GM18498 (cell line): ENCODE data around the gene MAN1A2.

ENCODE experiments used
- ATAC-seq: cut with Tn5 transposase; IDR thresholded peaks from one replicate; pipeline ENCODE4 v1.9.1; 2021; ENCODE audit warnings: mild to moderate bottlenecking, moderate library complexity; ENCODE audit not compliant: unreplicated experiment

Gene MAN1A2

DNA sequence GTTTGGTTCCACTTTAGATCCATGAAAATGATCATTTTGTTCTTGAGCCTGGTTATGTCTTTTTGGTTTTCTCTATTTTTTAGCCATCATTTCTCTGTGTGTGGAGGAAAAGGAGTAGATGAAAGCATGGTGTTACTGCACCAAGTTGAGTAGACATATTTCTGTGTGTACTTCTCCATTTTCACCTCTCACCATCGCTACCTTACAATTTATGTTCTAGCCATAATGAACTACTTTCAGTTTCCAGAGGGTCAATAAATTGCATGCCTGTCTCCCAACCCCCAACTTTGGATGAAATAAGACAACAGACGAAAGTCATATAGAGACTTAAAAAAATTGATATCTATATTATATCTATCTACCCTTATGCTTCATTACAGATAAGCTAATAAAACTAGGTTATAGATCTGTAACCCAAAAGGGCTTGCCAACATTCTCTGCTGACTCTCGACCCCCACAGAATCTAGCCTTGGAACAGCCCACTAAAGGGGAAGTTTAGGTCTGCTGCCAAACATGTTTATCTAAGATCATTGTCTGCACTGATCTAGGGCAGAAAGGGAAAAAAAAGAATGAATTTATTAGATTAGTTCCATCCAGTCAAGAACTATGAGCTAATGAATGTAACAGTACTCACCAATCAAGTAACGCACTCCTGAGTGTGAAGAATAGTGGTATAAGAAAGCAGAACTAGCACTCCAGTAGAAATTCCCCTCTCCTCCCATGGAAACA is 7.5 kb upstream of the MAN1A2 start:
- no peak for ATAC-seq

GRCh38 chr1:117362986-117363385 is 4.3 kb upstream of the MAN1A2 start:
- ATAC-seq: no peak

DNA sequence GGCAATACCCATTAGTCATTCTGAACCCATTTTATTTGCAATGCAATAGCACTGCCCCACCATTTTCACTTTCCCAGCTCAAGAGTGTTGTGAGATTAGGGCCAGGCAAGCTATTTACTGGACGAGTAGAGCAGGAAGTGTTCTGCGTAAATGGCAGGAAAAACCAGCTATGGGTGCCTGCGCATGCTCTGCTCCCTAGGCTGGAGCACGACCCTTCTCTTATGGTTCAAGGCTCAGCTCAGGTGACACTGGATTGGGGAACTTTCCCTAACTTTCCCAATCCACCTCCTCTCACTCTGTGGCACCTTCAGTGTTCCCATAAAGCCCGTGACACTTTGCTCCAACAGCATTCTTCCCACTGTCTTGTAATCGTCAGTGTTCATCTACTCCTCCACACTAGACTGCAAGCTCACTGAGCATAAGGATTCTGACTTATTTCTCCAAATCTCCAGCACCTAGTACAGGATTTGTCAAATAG is 3.6 kb upstream of the MAN1A2 start:
- ATAC-seq: no peak

DNA sequence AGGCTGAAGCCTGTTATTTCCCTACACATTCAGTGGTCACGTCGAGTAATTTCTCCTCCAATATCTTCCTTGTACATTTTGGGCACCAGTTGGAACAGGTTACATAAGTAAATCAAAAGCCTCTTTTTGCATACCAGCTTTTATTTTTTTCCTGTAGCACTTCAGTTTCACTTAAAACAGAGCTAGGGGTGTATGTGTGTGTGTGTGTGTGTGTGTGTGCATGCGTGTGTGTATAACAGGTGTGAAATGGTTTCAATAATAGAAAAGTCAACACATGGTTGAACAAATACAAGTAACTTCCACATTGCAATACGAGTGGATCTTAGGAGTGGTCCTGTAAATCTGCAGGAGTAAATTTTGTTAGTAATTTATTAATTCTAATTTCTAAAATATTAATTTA is 3.0 kb upstream of the MAN1A2 start:
- no peak for ATAC-seq

GRCh38 chr1:117365350-117366176 is 1.7 kb upstream of the MAN1A2 start:
- ATAC-seq: no peak

DNA sequence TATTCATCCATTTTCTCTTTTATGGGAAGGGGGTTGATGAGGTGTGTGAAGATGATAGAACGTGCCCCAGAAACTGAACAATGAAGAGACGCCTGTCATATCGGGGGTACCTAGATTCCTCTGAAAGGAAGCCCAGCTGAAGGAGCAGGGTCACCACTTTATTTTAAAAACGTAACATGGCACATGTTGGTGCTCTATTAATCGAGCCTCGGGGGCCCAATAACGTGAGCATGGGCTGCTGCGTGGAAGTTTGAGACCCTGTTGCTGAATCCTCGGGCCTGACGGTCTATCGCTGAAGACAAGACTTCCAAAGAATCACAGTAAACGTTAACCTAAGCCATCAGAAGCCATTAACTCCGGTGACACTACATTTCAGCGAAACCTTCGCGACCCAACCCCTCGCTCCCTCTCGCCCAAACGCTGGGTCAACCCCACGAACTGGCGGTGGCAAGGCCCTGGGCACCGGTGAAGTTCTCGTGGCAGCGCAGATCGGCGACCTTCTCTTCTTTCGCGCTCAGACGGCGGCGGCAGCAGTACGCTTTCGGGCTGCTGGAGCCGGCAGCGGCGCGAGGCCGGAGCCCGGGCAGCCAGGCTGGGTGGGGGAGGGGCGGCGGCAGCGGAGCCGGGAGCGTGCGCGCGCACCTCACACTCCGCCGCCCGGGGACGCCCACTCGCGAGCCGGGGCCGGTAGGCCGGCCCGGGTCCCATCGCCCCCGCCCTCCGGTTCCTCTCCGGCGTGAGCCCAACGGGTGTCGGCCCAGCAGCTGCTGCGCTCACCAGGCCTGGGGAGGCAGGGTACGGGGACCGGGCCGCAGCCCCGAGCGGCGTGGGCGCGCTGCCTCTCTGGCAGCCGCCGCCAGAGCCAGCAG is 838 bp upstream of the MAN1A2 start:
- ATAC-seq: peak; percentile 52

DNA sequence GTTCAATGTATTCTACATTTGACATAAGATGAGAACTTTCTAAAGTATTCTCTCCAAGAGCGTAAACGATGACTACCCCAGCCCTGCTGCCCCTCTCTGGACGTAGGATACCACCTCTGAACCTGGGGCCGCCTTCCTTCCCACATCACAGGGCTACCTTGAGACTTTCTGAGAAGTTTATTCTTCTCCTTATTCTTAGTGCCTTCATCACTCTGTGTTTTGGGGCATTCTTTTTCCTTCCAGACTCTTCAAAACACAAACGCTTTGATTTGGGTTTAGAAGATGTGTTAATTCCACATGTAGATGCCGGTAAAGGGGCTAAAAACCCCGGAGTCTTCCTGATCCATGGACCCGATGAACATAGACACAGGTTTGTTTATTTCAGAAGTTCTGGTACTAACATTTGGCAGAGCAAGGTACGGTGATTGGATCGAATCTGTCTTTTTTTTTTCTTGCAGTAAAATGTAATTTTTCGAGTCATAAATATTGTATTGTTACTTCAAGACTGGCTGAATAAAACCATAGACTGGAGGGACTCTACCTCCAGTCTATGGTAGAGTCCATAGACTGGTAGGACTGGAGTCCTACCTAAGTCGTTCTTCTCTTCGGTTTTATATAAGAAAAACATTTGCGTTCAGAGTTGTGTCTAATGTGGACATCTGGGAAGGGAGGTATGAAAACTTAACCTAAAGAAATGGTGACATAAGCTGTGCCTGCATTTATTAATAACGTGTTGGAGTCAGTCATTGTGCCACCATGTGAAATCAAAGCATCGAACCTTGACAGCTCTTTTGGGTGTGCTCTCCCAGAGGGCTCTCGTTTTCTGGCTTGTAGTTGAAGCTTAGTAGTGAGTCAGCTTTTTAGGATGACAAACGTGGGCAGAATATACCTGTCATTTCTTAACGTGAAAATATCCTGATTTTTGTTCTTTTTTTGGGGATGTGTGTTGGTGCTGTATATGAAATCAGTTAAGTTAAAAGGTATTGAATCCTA is 1.2 kb downstream of the MAN1A2 start:
- peak; percentile 15 for ATAC-seq

GRCh38 chr1:117370071-117370470 is 2.8 kb downstream of the MAN1A2 start:
- no peak for ATAC-seq

GRCh38 chr1:117370509-117370908 is 3.3 kb downstream of the MAN1A2 start:
- no peak for ATAC-seq

DNA sequence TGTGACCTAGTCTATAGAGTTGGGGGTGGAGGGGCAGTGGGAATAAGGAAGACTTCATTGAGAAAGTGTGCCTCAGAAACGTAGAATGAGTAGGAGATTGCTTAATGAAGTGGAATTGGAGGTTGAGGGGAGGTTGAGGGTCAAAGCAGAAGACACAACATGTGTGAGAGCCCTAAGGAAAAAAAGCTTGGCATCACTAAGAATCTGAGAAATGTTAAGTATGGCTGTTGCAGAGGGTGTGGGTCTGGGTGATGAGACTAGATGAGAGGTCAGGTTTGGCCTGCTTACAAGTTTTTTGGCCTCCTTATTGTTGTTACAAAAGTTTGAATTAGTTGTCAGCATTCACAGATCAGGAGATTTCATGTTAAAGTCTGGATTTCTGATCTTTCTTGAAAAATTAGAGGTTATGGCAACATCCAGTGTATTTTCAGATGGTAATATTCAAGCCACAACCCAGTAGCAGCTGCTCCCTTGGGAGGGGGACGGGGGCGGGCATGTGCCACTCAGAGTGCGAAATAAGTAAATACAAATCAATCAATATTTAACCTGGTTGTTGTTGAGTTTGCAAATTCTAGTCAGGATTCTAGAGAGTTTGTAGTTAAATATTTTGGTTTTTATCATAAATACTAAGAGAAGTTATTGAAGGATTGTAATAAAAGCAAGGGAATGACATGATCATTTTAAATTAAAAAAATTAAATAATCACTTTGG is 4.3 kb downstream of the MAN1A2 start:
- no peak for ATAC-seq

DNA sequence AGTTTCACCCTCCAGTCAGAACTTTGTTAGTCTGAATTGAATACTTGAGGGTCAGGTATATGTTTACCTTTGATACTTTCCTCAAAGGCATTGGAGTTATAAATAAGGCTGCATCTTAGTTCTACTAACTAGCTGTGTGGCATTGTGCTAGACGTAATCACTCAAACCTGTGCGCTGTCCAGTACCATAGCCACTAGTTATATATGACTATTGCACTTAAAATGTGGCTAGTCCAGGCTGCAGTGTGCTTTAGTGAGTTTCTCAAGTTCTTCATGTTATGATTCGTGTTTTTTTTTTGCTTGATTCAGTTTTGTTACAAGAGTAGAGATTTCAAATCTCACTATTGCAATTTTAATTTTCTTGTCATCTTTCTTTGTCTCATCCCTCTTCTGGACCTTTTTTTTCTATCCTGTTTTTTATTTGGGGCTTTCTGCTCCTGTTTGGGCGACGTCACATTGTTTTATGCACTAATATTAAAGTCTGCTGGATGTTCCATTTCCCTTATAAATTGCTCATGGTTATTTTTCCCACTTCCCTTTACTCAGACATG is 5.7 kb downstream of the MAN1A2 start:
- ATAC-seq: no peak

- no peak for ATAC-seq
Observed at GRCh38 chr1:117373932-117374331, 6.7 kb downstream of the MAN1A2 start.

DNA sequence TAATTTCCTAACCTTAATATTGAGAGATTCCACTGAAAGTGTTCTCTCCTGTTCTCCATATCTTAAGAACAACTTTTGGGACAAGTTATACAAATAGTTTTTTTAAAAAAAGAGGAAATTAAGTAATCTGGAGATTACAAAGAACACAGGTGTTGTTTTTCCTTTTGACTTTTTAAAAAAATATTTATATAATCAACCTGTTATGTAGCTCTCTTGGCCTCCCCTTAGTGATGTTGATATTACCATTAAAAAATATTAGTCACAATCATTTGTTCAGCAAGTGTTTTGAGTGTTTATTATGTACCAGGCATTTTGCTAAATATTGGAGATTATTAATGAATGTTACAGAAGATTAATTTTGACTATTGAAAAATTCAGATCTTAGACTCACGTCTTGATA is 8.1 kb downstream of the MAN1A2 start:
- ATAC-seq: no peak

GRCh38 chr1:117387060-117387633 is 19.9 kb downstream of the MAN1A2 start:
- ATAC-seq: no peak

GRCh38 chr1:117388328-117388727 is 21.1 kb downstream of the MAN1A2 start:
- no peak for ATAC-seq

DNA sequence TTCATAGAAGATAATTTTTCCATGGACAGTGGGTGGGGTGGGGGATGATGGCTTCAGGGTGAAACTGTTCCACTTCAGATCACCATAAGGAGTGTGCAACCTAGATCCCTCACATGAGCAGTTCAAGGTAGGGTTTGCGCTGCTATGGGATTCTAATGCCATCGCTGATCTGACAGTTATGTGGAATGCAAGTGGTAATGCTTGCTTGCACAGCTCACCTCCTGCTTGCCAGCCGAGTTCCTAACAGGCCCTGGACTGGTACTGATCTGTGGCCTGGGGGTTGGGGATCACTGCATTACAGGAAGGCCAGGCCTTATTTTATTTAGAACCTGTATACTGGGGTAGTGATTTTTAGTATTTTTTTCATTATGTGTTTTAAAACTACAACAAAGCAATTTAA is 22.0 kb downstream of the MAN1A2 start:
- no peak for ATAC-seq

GRCh38 chr1:117389779-117390178 is 22.5 kb downstream of the MAN1A2 start:
- no peak for ATAC-seq

DNA sequence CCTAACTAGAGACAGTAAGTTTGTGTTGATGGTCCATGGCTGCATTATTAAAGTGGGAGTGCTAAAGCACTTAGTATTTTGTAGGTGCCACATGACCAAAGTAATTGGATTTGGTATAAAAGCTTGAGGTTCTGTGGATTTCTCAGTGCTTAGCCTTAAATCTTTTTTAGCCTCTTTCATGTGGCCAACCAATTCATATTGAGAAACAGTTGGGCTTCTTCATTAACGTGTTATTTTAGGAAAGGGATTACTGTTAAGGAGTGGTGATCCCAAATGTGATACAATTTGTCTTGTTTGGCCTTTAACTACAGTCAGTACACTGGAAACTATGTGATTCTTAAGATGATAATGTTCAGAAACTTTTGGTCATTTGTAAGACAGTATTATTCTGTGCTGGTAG is 25.5 kb downstream of the MAN1A2 start:
- no peak for ATAC-seq

GRCh38 chr1:117396074-117396473 is 28.8 kb downstream of the MAN1A2 start:
- no peak for ATAC-seq
